H7 (cell line): ENCODE data around the gene PDE9A. TPM values are rescaled to one million over a fixed set of nuclear protein-coding genes. Genes with fewer than 3 reads are reported as not detected.
A peak's percentile ranks its signal among the peaks of the same experiment; 100 is the strongest.

ENCODE experiments used
- DNase-seq: peaks from one replicate; pipeline ENCODE4 v3.0.0; 2012
- H3K27me3 ChIP-seq: 2 replicates; pipeline ENCODE4 v1.6.0; 2011; ENCODE audit warnings: mild to moderate bottlenecking, low read length; ENCODE audit not compliant: control insufficient read depth, insufficient read depth
- H3K36me3 ChIP-seq: replicated peaks from 2 replicates; pipeline ENCODE4 v1.5.1; 2011; ENCODE audit warnings: low read length; ENCODE audit not compliant: control insufficient read depth, insufficient read depth
- H3K4me3 ChIP-seq: 2 replicates; pipeline ENCODE4 v1.5.1; 2011; ENCODE audit warnings: low read depth, mild to moderate bottlenecking, control low read depth, low read length, moderate library complexity; ENCODE audit not compliant: insufficient read depth
- total RNA-seq: library from RNA; depleted of rRNA; stranded (reverse); fragments of >200 nt; shearing (Covaris generic); gene quantifications from 2 replicates; pipeline ENCODE4 v1.2.3, GENCODE V29; 2014

Gene PDE9A
- total RNA-seq, 1 experiment from 2014 or later, result 37.9 TPM

GRCh38 chr21:42676808-42677207 is 23.4 kb downstream of the PDE9A start:
- no peak overlapping the region for H3K4me3 ChIP-seq
- peak; percentile 88 for DNase-seq
- no peaks in the 10 kb centered on the region for H3K27me3 ChIP-seq
- H3K36me3 ChIP-seq, result peaks cover 2% of the 10 kb centered on the region

DNA sequence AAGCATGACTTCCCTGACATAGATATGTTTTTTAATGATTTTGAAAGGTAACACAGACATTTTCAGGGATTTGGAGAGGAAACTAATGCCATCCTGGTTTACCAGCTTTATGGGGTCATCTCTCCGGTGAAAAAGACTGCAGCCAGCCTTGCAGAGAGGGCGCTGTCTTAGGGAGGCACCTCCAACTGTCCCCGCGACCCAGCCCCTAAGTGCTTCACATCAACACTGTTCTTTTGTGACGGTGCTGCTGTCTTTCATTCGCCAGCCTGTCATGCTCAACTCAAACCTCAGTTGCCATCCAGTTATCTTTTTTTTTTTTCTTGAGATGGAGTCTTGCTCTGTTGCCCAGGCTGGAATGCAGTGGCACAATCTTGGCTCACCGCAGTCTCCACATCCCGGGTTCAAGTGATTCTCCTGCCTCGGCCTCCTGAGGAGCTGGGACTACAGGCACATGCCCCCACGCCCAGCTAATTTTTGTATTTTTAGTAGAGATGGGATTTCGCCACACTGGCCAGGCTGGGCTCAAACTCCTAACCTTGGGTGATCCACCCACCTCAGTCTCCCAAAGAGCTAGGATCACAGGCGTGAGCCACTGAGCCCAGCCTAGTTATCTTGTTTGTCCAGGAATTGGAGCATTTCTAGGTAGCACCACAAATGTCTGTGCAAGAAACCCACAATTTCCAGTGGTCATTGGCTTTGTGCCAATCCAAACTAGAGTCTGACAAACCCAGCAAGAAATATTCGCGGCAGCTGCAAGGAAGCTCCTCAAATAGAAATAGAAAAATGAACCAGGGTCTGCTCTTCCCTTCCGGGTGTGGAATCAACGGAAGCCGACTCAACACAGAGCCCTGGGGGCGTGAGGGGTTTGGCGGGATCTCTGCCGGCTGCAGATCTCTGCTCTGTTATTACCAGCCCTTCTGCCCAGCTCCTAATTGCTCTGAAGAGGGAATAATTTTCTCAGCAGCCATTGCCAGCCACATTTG is 24.2 kb downstream of the PDE9A start:
- Histone ChIP-seq H3K36me3 (peaks cover 2% of the 10 kb centered on the region), H3K27me3 (no peaks in the 10 kb centered on the region)

DNA sequence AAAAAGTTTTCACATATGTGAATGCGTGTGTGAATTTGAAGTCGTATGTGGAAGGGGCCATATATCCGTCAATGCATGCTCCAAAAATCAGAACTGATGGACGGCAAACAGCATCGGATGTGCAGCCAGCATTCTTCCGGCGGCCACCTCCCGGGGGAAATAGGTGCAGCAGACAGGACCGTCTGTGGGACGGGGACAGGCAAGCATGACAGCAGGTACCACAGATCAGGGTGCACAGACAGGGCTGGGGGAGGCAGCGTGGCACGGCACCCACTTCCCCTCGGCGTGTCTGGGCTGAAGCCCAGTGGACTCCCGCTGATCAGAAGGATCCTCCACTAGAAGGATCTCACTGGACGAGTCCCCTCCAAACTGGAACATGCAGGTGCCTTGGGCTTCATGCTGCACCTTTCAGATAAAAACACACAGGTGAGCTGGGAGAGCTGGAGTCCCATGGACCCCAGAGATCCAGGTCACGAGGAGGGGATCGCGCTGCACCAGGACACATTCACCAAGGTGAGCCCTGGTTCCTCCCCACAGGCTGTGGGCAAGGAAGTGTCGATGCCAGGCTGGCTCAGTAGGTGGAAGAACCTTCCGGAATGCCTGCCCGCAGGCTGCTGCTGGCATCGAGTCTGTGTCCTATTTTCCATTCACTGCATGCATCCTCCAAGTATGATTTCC is 25.3 kb downstream of the PDE9A start:
- Histone ChIP-seq H3K27me3 (no peaks in the 10 kb centered on the region), H3K36me3 (peaks cover 2% of the 10 kb centered on the region), H3K4me3 (no peak overlapping the region)
- DNase-seq, result no peak

More for the DNA sequence above, 24.2 kb downstream of the PDE9A start:
- no peak overlapping the region for H3K4me3 ChIP-seq
- DNase-seq, result peak; percentile 63

GRCh38 chr21:42679319-42680057 is 26.1 kb downstream of the PDE9A start:
- DNase-seq, result peak; percentile 85
- no peak overlapping the region for H3K4me3 ChIP-seq
- H3K27me3 ChIP-seq, result no peaks in the 10 kb centered on the region
- H3K36me3 ChIP-seq, result peaks cover 2% of the 10 kb centered on the region

GRCh38 chr21:42680058-42680330 is 26.6 kb downstream of the PDE9A start:
- Histone ChIP-seq H3K27me3 (no peaks in the 10 kb centered on the region), H3K36me3 (peaks cover 2% of the 10 kb centered on the region), H3K4me3 (no peak overlapping the region)
- peak; percentile 67 for DNase-seq

- peak; percentile 50 for DNase-seq
Measured at GRCh38 chr21:42680429-42680828, 27.0 kb downstream of the PDE9A start.

DNA sequence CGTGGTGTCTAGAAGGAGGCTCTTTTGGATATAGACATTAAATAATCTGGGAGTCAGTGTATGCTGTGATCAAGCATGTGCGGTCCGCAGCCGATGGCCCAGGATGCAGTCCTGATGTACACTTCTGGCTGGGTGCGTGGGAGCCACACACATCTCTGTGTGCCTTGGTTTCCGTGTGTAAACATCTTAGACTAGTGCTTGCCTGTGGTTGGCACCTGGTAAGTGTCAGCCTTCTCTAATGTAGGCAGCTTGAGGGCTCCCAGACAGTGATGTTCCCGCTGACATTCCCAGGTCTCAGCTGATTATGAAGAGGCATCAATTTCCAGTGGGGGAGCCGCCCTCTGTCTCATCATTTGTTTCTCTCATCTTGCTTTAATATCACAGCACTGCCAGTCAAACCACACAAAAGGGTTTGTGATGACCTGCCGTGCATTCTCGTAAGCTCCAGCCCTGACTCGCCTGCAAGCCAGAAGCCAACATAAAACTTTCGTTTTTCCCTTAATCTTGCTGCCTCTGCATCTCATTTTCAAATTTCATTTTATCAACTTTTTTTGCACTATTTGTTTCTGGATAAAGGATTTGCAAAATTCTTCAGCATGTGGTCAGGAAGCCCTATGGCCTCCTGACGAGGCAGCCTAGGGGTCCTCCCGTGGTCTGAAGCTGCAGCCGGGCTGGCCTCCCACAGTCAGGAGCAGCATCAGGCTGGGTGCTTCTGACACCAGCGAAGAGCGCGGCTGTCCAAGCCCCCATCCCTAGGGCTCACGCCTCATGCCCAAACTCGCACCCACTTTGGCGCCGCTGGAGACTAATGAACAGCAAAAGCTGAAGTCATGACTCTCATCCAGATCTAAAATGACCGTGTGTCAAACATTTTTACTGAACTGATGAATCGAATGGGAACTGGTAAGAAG is 28.1 kb downstream of the PDE9A start:
- Histone ChIP-seq H3K36me3 (peaks cover 2% of the 10 kb centered on the region), H3K4me3 (no peak overlapping the region), H3K27me3 (no peaks in the 10 kb centered on the region)
- no peak for DNase-seq

More at GRCh38 chr21:42680429-42680828, 27.0 kb downstream of the PDE9A start:
- no peaks in the 10 kb centered on the region for H3K27me3 ChIP-seq
- peaks cover 2% of the 10 kb centered on the region for H3K36me3 ChIP-seq
- H3K4me3 ChIP-seq, result no peak overlapping the region

DNA sequence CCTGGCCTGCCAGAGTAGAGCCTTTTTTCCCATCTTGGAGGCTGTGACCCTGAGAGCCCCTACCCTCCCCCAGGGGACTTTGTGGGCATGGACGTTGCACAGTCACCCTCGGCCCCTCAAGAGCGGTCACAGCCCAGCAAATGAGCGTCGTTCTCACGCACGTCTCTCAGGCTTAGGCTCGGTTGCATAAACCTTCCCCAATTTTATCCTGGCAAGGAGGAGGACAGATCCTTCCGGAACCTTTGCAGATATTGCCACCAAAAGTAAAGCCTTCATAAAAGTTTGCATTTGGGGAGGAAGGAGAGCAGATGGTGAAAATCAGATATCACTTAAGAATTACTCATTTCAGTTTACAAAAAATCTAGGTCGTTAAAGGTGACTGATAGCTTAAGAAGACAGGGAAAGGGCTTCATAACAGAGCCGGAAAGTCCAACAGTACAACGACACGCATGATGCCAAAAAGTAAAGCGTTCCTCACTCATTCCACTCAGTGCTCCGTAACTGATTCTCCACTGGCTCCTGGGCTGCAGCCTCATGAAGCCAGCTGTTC is 29.3 kb downstream of the PDE9A start:
- Histone ChIP-seq H3K27me3 (no peaks in the 10 kb centered on the region), H3K36me3 (peaks cover 2% of the 10 kb centered on the region)

GRCh38 chr21:42683371-42684108 is 30.1 kb downstream of the PDE9A start:
- Histone ChIP-seq H3K4me3 (no peak overlapping the region), H3K27me3 (no peaks in the 10 kb centered on the region), H3K36me3 (peaks cover 5% of the 10 kb centered on the region)
- DNase-seq, result no peak

More for the DNA sequence above, 29.3 kb downstream of the PDE9A start:
- no peak for DNase-seq
- H3K4me3 ChIP-seq, result no peak overlapping the region

- Histone ChIP-seq H3K27me3 (no peaks in the 10 kb centered on the region), H3K36me3 (peaks cover 5% of the 10 kb centered on the region)
- DNase-seq, result no peak
Measured at GRCh38 chr21:42684109-42684916, 30.9 kb downstream of the PDE9A start.

GRCh38 chr21:42685036-42685435 is 31.6 kb downstream of the PDE9A start:
- Histone ChIP-seq H3K36me3 (peaks cover 5% of the 10 kb centered on the region), H3K4me3 (no peak overlapping the region), H3K27me3 (no peaks in the 10 kb centered on the region)
- DNase-seq, result peak; percentile 68

More at GRCh38 chr21:42684109-42684916, 30.9 kb downstream of the PDE9A start:
- H3K4me3 ChIP-seq, result no peak overlapping the region

GRCh38 chr21:42685954-42686500 is 32.6 kb downstream of the PDE9A start:
- H3K4me3 ChIP-seq, result no peak overlapping the region
- DNase-seq, result no peak
- H3K27me3 ChIP-seq, result no peaks in the 10 kb centered on the region
- H3K36me3 ChIP-seq, result peaks cover 3% of the 10 kb centered on the region
